ENCODE results near the gene BMP2. TPM values are rescaled to one million over a fixed set of nuclear protein-coding genes. Genes with fewer than 3 reads are reported as not detected.

The BMP2 gene
- under 1 TPM; 0.45 to 0.66 (median 0.45) TPM for total RNA-seq
- 3.2 TPM for total RNA-seq (2013)

DNA sequence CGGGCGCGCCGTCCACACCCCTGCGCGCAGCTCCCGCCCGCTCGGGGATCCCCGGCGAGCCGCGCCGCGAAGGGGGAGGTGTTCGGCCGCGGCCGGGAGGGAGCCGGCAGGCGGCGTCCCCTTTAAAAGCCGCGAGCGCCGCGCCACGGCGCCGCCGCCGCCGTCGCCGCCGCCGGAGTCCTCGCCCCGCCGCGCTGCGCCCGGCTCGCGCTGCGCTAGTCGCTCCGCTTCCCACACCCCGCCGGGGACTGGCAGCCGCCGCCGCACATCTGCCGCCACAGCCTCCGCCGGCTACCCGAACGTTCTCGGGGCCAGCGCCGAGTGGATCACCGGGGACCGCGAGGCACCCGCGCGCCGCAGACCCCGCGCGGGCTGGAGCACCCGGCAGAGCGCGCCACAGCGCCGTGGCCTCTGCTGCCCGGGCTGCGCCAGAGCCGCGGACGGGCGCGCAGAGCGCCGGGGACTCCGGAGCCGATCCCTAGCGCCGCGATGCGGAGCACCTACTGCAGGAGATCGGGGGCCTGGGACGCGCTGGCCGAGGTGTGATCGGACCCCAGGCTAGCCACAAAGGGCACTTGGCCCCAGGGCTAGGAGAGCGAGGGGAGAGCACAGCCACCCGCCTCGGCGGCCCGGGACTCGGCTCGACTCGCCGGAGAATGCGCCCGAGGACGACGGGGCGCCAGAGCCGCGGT lies at the start of gene BMP2:
BMP2 (plus strand) TSS at position 151 of the 692 bp plus-strand sequence. CDS start 2,441 bp downstream, outside the sequence.
- peaks cover 32 to 39% of the 10 kb centered on the region in 2 donors for H3K27me3 Mint-ChIP-seq (ENCODE audit: low read depth in 2 of 2)
- Histone ChIP-seq H3K9me3 (ENCODE audit: control insufficient read depth, insufficient read depth, low read length) (no peaks in the 10 kb centered on the region), H3K4me3 (ENCODE audit: low read length) (peak within 1 kb of the TSS; percentile 43)

GRCh38 chr20:6718662-6719368 lies 48.7 kb upstream of the BMP2 start:
- intact Hi-C loops (cut with micrococcal nuclease): no loop called here
- DNase-seq: no peak
- H3K36me3 ChIP-seq (ENCODE audit: control insufficient read depth, insufficient read depth, low read length): no peaks in the 10 kb centered on the region
- no peaks in the 10 kb centered on the region for H3K9me3 Mint-ChIP-seq
- H3K4me1 ChIP-seq (ENCODE audit: control insufficient read depth, insufficient read depth, low read length): no peaks in the 10 kb centered on the region
- no peak overlapping the region for H3K4me3 Mint-ChIP-seq
- H3K27ac Mint-ChIP-seq: no peak overlapping the region
- H3K27ac ChIP-seq (ENCODE audit: low read length): no peak overlapping the region
- peaks cover 14 to 18% of the 10 kb centered on the region in 2 donors for H3K27me3 Mint-ChIP-seq (ENCODE audit: low read depth in 2 of 2)
- no peaks in the 10 kb centered on the region for H3K27me3 ChIP-seq (ENCODE audit: control insufficient read depth, insufficient read depth, low read length)
- no peaks in the 10 kb centered on the region for H3K9me3 ChIP-seq (ENCODE audit: control insufficient read depth, insufficient read depth, low read length)
- ATAC-seq: no peak
- H3K4me3 ChIP-seq (ENCODE audit: low read length): no peak overlapping the region
- WGBS (ENCODE audit: insufficient coverage): 83% methylated on average over 6 of the region's 7 CpGs
- H3K36me3 Mint-ChIP-seq: no peaks in the 10 kb centered on the region
- TF ChIP-seq CTCF (IDR thresholded peaks at IDR 0.05): no peak
- no peaks in the 10 kb centered on the region for H3K4me1 Mint-ChIP-seq

More for the DNA sequence above, at the start of gene BMP2:
- H3K4me1 ChIP-seq (ENCODE audit: control insufficient read depth, insufficient read depth, low read length): peaks cover 21% of the 10 kb centered on the region
- H3K36me3 Mint-ChIP-seq: no peaks in the 10 kb centered on the region
- no peaks in the 10 kb centered on the region for H3K9me3 Mint-ChIP-seq
- peak within 1 kb of the TSS; percentile 71 for H3K4me3 Mint-ChIP-seq
- WGBS (ENCODE audit: insufficient coverage): under 1% methylated on average over 112 of the region's 112 CpGs
- intact Hi-C loops (cut with micrococcal nuclease): loop anchor here (10.0 kb wide), 1 partner anchor 1957 kb away; no protein-coding TSS in a partner anchor
- H3K4me1 Mint-ChIP-seq: peaks cover 7 to 10% of the 10 kb centered on the region in 2 donors
- H3K27ac ChIP-seq (ENCODE audit: low read length): peak within 1 kb of the TSS; percentile 30
- ATAC-seq (peak; percentile 40 to 75 (median 67)), DNase-seq (peak in 1 of 2 donors; percentile 15)
- TF ChIP-seq CTCF (IDR thresholded peaks at IDR 0.05): no peak
- H3K27me3 ChIP-seq (ENCODE audit: control insufficient read depth, insufficient read depth, low read length): peaks cover 9% of the 10 kb centered on the region
- H3K27ac Mint-ChIP-seq: no peak within 1 kb of the TSS
- no peaks in the 10 kb centered on the region for H3K36me3 ChIP-seq (ENCODE audit: control insufficient read depth, insufficient read depth, low read length)

- ATAC-seq: no peak
Observed at GRCh38 chr20:6719369-6719721, 48.1 kb upstream of the BMP2 start.

More at GRCh38 chr20:6719369-6719721, 48.1 kb upstream of the BMP2 start:
- DNase-seq: no peak
- no peak for TF ChIP-seq CTCF (IDR thresholded peaks at IDR 0.05)
- no peak overlapping the region for H3K27ac Mint-ChIP-seq
- Histone ChIP-seq H3K4me1 (ENCODE audit: control insufficient read depth, insufficient read depth, low read length) (no peaks in the 10 kb centered on the region), H3K4me3 (ENCODE audit: low read length) (no peak overlapping the region), H3K36me3 (ENCODE audit: control insufficient read depth, insufficient read depth, low read length) (no peaks in the 10 kb centered on the region), H3K27ac (ENCODE audit: low read length) (no peak overlapping the region), H3K27me3 (ENCODE audit: control insufficient read depth, insufficient read depth, low read length) (no peaks in the 10 kb centered on the region), H3K9me3 (ENCODE audit: control insufficient read depth, insufficient read depth, low read length) (no peaks in the 10 kb centered on the region)
- no peaks in the 10 kb centered on the region for H3K9me3 Mint-ChIP-seq
- H3K27me3 Mint-ChIP-seq (ENCODE audit: low read depth in 2 of 2): peaks cover 14 to 18% of the 10 kb centered on the region in 2 donors
- intact Hi-C loops (cut with micrococcal nuclease): no loop called here
- no peaks in the 10 kb centered on the region for H3K36me3 Mint-ChIP-seq
- H3K4me1 Mint-ChIP-seq: no peaks in the 10 kb centered on the region
- H3K4me3 Mint-ChIP-seq: no peak overlapping the region
- 98% methylated on average over 3 of the region's 4 CpGs for WGBS (ENCODE audit: insufficient coverage)
